GM21515 (cell line): ENCODE results near the gene VPS36.
A peak's percentile ranks its signal among the peaks of the same experiment; 100 is the strongest.
"Not testable (repeated sequence)": the region's sequence is repeated elsewhere in the genome, so short reads cannot be mapped to it uniquely, and the experiment has no call there.

Experiments
- ATAC-seq: cut with Tn5 transposase; IDR thresholded peaks from one replicate; pipeline ENCODE4 v1.9.1; 2021; ENCODE audit not compliant: unreplicated experiment

VPS36 gene, protein sequence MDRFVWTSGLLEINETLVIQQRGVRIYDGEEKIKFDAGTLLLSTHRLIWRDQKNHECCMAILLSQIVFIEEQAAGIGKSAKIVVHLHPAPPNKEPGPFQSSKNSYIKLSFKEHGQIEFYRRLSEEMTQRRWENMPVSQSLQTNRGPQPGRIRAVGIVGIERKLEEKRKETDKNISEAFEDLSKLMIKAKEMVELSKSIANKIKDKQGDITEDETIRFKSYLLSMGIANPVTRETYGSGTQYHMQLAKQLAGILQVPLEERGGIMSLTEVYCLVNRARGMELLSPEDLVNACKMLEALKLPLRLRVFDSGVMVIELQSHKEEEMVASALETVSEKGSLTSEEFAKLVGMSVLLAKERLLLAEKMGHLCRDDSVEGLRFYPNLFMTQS

DNA sequence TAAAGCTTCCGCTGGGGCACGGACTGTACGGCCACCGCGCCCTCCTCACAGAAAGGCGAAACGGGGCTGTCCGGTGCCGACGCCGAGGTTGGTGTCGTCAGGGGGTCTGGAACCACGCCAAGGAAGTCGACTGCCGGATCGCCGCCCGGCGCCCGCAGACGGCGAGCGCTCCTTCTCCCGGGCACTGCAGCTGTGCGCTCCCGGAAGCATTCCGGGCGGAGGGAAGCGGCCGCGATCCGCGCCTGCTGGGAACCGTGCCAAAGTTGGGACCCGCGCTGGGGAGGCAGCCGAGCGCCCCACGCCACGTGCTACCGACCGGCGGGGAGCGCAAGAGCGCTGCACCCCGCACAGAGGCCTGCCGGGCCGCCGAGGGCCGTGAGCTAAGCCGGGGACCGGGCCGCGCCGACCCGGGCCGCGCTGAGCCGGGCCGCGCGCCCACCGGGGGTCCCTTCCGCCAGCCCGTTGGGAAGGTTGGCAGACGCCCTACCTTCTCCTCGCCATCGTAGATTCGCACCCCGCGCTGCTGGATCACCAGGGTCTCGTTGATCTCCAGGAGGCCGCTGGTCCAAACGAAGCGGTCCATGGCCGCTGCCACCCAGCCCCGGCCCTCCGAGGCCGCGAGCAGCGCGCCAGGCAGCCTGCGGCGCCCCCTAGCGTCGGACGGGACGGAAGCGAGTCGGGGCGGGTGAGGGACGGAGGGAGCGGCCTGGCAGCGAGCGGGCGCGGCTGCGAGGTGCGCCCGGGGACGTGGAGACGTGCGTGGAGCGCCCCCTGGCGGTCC lies at the start of gene VPS36:
Gene VPS36, minus strand, starts transcription at position 623 of the 781 bp plus-strand sequence. Its CDS starts 40 bp downstream, at position 583.
- peak; percentile 66 for ATAC-seq

DNA sequence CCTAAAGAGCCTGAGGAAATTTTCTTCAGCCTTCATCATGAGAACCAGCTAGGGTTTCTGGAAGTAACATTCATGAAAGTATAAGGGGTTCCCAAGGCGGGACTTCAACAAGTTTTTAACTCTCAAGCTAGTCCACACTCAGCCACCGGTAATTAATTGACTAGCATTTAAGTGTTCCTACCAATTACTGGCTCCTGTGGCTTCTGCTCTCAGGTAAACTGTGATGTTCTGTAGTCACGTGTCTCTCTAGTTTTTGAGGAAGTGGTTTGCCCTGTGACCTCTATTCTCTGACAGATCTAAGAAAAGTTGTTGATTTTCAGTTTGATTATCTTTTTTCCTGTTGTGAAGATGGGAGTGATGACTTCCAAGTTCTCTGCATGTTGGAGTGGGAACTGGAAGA lies 47.5 kb upstream of the VPS36 start:
- ATAC-seq: peak; percentile 82

DNA sequence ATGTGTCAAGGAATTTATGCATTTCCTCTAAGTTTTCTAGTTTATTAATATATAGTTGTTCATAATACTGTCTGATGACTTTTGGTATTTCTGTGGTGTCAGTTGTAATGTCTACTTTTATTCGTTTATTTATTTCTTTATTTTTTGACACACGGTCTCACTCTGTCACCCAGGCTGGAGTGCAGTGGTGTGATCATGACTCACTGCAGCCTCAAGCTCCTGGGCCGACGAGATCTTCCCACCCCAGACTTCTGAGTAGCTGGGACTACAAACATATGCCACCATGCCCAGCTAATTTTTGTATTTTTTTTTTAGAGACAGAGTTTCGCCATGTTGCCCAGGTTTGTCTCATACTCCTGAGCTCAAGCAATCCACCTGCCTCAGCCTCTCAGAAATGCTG lies 43.8 kb upstream of the VPS36 start:
- ATAC-seq: not testable (repeated sequence)

DNA sequence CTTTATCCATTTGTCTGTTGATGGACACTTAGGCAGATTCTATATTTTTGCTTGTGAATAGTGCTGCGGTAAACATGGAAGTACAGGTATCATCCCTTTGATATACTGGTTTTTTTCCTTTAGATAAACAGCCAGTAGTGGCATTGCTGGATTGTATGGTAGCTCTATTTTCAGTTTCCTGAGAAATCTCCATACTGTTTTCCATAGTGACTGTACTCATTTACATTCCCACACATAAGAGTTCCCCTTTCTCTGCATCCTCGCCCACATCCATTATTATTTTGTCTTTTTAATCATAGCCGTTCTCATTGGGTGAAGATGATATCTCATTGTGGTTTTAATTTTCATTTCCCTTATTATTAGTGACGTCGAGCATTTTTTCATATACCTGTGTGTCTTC lies 40.6 kb upstream of the VPS36 start:
- not testable (repeated sequence) for ATAC-seq

DNA sequence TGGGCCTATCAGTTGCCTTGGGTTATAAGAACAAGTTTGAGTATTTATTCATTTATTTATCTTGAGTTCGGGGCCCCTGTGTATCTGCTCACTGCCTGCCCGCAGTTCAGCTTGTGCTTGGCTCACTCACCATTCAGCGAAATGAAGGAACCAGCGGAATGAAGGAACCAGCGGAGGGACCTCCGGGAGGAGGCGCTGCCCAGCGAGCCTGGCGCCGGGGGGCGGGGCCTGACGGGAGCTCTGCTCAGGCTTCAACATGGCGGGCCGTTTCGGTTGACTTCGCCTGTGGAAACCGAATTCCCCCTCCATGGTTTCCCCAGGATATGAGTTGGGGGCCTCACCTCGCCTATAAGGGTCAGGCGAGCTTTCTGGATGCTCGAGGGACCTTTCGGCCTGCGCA lies 38.3 kb upstream of the VPS36 start:
- not testable (repeated sequence) for ATAC-seq

DNA sequence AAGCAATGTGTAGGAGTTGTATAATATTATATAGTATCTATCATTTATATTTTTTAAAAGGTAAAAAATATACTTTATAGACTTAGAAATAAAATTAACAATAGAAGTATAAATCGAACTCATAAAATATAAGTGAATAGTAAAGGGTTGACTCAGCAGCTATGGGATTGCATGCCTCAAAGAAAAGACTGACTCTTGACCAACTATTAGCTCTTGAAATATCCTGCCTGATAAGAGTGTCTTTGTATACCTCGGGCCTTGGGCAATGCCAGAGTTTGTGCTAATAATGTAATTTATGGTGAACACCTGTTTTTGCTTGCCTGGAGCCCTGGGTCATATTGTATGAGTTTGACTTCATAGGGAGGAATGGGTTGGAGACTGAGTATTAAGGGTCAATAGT lies 36.6 kb upstream of the VPS36 start:
- not testable (repeated sequence) for ATAC-seq

DNA sequence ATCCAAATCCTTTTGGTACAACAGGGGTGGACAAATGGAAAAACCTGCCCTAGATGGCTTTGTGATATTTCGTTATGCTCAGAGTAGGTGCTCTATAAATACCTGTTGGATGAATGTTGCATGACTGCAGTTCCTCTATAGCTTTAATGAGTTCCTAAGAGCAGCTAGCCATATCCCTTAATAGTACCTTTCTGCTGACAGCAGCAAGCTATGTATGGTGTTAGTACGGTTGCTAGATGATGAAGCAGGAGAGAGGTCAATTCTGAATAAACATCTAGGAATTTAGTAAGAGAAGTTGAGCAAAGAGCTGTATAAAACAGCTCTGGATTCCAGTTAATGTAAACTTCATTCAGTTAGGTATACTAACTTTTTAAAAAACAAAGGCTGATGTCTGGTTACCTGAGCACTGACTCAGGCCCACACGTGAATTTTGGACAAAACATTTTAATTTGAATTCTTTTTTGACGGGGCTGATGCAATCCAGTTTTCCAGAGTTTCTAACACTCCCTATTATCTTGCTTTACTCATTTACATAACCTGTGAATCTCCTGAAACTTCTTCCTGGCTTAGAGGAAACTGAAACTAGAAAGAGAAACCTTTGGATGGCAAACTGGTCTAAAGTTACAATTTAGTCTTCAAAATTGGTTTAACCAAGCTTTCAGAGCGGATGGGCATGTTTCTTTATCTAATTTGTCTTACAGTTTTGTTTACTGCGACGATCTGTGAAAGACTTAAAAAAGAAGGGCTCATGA lies 30.4 kb upstream of the VPS36 start:
- ATAC-seq: not testable (repeated sequence)

DNA sequence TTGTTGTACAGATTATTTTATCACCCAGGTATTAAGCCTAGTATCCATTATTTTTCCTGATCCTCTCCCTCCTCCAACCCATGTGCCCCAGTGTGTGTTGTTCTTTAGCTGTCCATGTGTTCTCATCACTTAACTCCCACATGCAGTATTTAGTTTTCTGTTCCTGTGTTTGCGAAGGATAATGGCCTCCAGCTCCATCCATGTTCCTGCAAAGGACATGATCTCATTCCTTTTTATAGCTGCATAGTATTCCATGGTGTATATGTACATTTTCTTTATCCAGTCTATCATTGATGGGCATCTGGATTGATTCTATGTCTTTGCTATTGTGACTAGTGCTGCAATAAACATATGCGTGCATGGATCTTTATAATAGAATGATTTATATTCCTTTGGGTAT lies 18.1 kb upstream of the VPS36 start:
- not testable (repeated sequence) for ATAC-seq

DNA sequence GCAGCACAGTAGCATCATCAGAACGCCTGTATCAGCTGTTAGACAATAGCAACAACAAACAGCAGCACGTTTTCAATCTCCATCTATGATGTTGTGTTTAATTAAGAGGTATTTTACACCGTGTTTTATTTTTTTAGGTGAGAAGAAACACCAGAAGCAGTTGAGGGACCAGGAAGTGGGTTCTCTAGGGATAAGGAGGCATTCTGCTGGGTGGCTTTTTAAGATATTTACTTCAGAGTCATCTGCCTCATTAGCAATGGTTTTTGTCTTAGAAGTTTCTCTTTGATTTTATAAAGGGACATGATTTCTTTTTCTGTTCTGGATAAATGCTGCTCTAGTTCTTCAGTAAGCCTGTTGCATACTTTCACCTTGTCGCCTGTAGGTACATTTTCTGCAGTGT lies 13.1 kb upstream of the VPS36 start:
- ATAC-seq: no peak

DNA sequence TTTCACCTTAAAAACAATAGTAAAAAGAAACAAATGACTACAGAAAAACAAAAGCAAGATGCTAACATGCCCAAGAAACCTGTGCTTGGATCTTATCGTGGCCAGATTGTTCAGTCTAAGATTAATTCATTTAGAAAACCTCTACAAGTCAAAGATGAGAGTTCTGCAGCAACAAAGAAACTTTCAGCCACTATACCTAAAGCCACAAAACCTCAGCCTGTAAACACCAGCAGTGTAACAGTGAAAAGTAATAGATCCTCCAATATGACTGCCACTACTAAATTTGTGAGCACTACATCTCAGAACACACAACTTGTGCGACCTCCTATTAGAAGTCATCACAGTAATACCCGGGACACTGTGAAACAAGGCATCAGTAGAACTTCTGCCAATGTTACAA lies 10.8 kb upstream of the VPS36 start:
- no peak for ATAC-seq

DNA sequence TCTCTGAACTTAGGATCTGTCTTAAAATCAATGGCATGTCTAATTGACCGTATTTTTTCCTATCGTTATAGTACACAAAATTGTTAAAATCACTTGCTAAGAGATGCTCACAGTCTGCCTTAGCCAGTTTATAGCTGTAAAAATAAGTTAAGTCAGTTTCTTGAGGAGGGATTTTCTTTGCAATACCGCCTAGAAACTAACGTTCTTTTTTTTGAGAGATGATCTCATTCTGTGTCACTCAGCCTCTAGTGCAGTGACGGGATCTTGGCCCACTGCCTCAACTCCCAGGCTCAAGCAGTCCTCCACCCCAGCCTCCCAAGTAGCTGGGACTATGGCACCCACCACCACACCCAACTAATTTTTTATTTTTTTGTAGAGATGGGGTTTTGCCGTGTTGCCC lies 9.2 kb upstream of the VPS36 start:
- ATAC-seq: no peak

DNA sequence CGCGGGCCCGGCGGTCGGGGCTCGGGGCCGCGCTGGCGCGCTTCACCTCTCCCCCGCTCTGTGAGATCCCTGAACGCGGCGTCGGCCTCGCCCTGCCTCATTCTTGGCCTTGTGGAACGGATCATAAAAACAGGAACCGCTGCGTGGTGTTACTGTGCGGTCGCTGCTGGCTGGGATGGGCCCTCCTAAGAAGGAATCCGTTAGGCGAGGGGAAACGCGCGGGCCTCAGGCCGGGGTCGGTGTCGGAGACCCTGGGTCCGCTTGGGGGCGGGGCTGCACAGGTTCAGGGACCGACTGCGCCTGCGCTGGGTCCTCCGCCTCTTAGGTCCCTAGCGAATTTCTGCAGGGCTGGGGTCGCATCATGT lies 5.2 kb upstream of the VPS36 start:
- peak; percentile 34 for ATAC-seq

DNA sequence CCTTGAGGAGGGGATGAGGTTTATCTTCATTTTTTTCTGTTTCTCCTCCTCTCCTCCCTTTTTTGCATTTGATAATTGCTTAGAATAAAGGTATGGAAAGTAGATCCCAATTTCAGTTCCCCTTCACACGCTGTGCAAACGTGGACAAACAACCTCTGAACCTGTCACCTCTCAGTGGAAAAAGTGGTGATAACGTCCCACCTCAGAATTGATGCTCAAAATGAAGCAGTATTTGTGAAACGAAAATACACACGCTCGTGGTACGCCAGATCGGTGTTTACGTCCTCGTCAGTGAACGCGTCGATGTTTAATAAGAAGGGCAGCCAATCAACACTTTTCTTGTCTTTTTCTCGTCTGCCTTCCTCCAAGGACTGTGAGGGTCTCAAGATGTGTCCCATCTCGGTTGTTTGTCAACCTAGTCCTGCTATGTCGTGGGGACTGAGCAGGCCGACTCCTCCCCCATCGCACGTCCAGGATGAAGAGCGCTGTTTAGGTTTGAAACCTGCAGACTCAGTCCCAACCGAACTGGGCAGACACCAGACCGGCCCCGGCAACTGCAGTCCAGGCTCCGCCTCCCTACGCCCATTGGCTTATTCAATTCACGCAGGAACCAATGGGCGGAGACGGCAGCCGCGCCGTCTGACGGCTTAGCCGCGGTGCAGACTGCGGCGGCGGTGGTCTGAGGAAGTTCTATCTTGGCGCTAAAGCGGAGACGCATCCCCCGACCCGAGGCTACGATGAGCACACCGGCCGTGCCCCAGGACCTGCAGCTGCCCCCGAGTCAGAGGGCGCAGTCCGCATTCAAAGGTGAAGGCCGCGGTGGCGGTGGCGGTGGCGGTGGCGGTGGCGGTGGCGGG lies 4.6 kb upstream of the VPS36 start, which contains the start of gene CKAP2:
Gene CKAP2, plus strand, starts transcription at position 659 of the 857 bp plus-strand sequence. Its CDS starts 79 bp downstream, at position 738.
- peak; percentile 78 for ATAC-seq

DNA sequence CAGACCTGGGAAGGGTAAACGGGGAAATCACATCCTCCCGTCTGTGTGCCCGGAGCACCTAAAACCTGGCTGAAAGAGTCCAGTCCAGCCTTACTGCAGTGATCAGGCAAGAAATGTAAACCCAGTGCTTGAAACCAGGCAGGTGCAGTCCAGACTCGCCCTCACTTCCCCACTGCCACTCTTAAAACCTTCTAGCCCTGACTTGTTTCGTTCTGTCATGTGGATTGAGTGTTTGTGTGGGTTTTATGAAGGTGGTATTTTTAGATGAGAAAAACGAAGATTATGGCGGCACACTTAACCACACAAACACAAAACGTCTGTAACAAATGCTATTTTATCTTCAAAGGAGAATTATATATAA lies 4.0 kb upstream of the VPS36 start:
- ATAC-seq: peak; percentile 28

DNA sequence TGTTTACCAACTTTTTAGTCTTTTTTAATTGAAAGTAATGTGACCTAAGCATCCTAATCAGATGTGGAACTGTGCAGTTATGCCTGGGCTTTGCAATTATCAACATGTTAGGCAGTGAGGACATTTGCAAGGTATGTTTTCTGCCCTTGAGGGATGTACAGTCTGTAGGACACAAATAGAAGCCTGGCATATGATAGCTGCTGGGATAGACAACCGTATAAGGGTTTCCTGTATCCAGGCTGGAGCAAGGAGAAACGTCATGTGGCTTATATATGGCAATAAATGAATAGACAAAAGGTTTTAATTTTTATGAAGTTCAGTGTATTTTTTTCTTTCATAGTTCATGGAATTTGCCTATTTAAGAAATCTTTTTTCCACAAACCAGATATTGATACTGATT lies 2.0 kb upstream of the VPS36 start:
- ATAC-seq: no peak

DNA sequence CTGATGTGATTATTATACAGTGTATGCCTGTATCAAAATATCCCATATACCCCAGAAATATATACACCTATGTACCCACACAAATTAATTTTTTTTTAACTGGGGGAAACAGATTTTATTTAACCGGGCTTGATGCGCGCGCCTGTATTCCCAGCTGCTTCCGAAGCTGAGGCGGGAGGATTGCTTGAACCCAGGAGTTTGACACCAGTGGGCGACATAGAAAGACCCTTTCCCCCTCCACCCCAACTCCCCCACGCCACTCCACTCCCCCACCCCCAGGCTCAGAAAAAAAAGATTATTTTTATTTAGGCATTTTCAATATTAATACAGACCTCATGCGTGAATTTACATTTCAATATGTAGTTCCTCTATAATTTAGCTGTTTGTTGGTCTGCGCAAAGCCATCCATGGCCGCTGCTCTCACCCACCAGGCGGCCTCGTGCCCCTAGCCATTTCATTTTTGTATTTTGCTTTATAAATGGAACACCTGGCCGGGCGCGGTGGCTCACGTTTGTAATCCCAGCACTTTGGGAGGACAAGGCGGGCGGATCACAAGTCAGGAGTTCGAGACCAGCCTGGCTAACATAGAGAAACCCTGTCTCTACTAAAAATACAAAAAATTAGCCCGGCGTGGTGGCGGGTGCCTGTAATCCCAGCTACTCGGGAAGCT lies 836 bp upstream of the VPS36 start:
- no peak for ATAC-seq

DNA sequence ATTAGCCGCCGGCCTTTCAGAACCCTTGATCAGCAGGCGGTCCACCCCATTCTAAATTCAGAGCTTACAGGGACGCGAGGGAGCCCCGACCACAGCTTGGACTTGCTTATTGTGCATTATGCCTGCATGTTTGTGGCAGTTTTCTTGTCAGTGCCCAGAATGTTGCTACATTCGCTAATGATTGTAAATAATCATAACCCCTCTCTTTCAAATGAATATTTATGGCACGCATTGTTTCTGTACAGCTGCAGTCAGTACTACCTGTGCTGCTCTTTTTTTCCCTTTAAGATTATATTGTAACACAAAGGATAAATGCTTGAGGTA lies 321 bp upstream of the VPS36 start:
- no peak for ATAC-seq

DNA sequence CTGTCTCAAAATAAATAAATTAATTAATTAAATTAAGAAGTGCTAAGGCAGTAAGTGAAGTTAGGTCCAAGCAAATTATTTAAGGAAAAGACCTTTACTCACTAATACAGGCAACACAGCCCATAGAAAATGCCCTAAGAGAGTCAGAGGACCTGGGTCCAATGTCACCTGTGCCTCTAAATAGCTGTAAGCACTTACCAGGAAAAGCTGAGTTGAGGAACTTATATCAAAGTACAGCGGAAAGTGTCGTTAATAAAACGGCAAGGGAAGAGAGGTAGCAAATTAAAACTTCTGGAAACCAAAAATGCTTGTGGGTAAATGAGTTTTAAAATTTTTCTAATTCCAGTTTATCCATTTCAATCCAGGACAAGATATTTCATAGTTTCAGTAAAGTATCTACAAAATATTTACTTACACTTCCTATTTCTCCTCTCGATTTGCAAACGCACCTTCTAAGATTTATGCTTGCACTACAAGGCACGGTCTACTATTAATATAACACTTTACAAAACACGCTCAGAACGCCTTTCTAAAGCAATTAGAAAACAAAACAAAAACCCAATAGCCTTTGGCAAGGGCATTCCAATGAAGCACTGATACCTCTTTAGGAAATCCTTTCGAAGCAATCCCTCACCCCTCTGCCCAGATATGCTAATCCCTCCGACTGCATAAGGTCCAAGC lies 963 bp downstream of the VPS36 start:
- no peak for ATAC-seq

DNA sequence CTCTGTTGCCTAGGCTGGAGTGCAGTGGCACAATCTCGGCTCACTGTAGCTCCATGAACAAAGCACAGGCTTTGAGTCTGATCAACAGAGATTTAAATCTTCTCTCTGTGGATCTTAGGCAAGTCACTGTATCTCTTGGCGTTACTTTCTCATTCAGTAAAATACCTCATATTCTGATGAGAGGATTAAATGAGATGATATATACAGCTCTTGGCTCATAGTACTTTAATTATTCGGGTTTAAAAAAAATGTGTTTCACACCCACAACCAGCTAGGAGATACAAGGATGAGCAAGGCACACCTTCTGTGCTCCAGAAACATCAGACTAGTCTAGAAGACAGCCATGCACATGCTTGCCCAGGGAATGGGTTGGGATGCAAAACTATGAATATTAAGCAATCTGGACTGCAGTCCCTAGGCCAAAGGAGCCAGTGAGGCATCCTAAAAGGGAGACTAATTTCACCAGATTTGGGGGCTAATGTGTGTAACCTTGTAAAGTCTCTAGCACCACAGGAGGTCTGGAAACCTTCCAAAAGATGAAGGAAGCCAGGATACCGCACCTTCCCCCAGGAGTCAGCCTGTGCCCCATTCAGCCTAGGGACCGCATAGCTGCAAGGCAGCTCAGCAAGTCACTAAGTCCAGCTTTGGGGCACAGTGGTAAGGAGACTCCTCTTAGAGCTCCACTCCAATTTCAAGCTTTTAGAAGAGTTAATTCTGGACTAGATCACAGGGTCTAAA lies 2.5 kb downstream of the VPS36 start:
- ATAC-seq: no peak
